H9 (cell line): ENCODE results near the gene BHLHA15. TPM values are rescaled to one million over a fixed set of nuclear protein-coding genes. Genes with fewer than 3 reads are reported as not detected.

Experiments used
- DNase-seq: peaks from one replicate; pipeline ENCODE4 v3.0.0-alpha.2; 2017
- H2AFZ ChIP-seq: one replicate; pipeline ENCODE4 v1.6.1; 2013; ENCODE audit warnings: mild to moderate bottlenecking, low read length, control low read depth, moderate library complexity
- H2AK5ac ChIP-seq: 2 replicates; pipeline ENCODE4 v1.6.1; 2013; ENCODE audit warnings: low read length, control low read depth, mixed read lengths; ENCODE audit not compliant: insufficient read length
- H2BK120ac ChIP-seq: one replicate; pipeline ENCODE4 v1.6.1; 2013; ENCODE audit warnings: low read depth, mild to moderate bottlenecking, low read length, control low read depth, inconsistent platforms; ENCODE audit not compliant: poor library complexity, severe bottlenecking
- H2BK12ac ChIP-seq: 2 replicates; pipeline ENCODE4 v1.6.1; 2013; ENCODE audit warnings: low read length, control low read depth, mixed read lengths, low read depth; ENCODE audit not compliant: insufficient read length
- H2BK15ac ChIP-seq: 2 replicates; pipeline ENCODE4 v1.6.1; 2013; ENCODE audit warnings: low read depth, low read length, control low read depth
- H2BK20ac ChIP-seq: one replicate; pipeline ENCODE4 v1.6.1; 2013; ENCODE audit warnings: low read depth, mild to moderate bottlenecking, low read length, control low read depth, inconsistent platforms; ENCODE audit not compliant: poor library complexity, severe bottlenecking
- H2BK5ac ChIP-seq: 2 replicates; pipeline ENCODE4 v1.6.1; 2013; ENCODE audit warnings: low read length, control low read depth, mixed read lengths; ENCODE audit not compliant: insufficient read length
- H3K14ac ChIP-seq: 2 replicates; pipeline ENCODE4 v1.6.1; 2013; ENCODE audit warnings: low read length, control low read depth; ENCODE audit not compliant: insufficient read depth
- H3K18ac ChIP-seq: 2 replicates; pipeline ENCODE4 v1.6.1; 2013; ENCODE audit warnings: low read depth, mild to moderate bottlenecking, mixed read lengths, low read length, control low read depth; ENCODE audit not compliant: insufficient read length
- H3K23ac ChIP-seq: 2 replicates; pipeline ENCODE4 v1.6.1; 2013; ENCODE audit warnings: low read length, control low read depth, mixed read lengths, low read depth; ENCODE audit not compliant: insufficient read length
- H3K23me2 ChIP-seq: 2 replicates; pipeline ENCODE4 v1.6.1; 2013; ENCODE audit warnings: low read depth, mild to moderate bottlenecking, mixed read lengths, low read length, control low read depth; ENCODE audit not compliant: insufficient read length, poor library complexity, severe bottlenecking
- H3K27ac ChIP-seq: 2 replicates; pipeline ENCODE4 v1.5.1; 2013; ENCODE audit warnings: low read length, control low read depth, mixed read lengths, low read depth; ENCODE audit not compliant: insufficient read length
- H3K27me3 ChIP-seq: 2 replicates; pipeline ENCODE4 v1.6.1; 2013; ENCODE audit warnings: low read length, control low read depth, inconsistent platforms; ENCODE audit not compliant: insufficient read depth
- H3K4ac ChIP-seq: 2 replicates; pipeline ENCODE4 v1.6.1; 2013; ENCODE audit warnings: low read depth, mild to moderate bottlenecking, control low read depth, inconsistent platforms, low read length, moderate library complexity
- H3K4me1 ChIP-seq: 2 replicates; pipeline ENCODE4 v1.6.1; 2013; ENCODE audit warnings: low read length, control low read depth, inconsistent platforms; ENCODE audit not compliant: insufficient read depth
- H3K4me2 ChIP-seq: 2 replicates; pipeline ENCODE4 v1.6.1; 2013; ENCODE audit warnings: low read length, control low read depth, mixed read lengths; ENCODE audit not compliant: insufficient read length, insufficient read depth
- H3K56ac ChIP-seq: 2 replicates; pipeline ENCODE4 v1.6.1; 2013; ENCODE audit warnings: low read depth, mild to moderate bottlenecking, mixed read lengths, low read length, control low read depth; ENCODE audit not compliant: insufficient read length
- H3K79me1 ChIP-seq: 2 replicates; pipeline ENCODE4 v1.6.1; 2013; ENCODE audit warnings: low read depth, mild to moderate bottlenecking, moderate library complexity, low read length, control low read depth, inconsistent platforms; ENCODE audit not compliant: insufficient read depth, poor library complexity, severe bottlenecking
- H3K79me2 ChIP-seq: 2 replicates; pipeline ENCODE4 v1.6.1; 2013; ENCODE audit warnings: low read length, control low read depth, inconsistent platforms; ENCODE audit not compliant: insufficient read depth
- H3K9ac ChIP-seq: 2 replicates; pipeline ENCODE4 v1.6.1; 2013; ENCODE audit warnings: low read length, control low read depth, mixed read lengths; ENCODE audit not compliant: insufficient read length; ENCODE audit errors: extremely low read depth
- H3K9me3 ChIP-seq: one replicate; pipeline ENCODE4 v1.6.1; 2013; ENCODE audit warnings: low read depth, low read length, inconsistent platforms; ENCODE audit not compliant: control insufficient read depth
- H3T11ph ChIP-seq: one replicate; pipeline ENCODE4 v1.6.1; 2013; ENCODE audit warnings: mild to moderate bottlenecking, low read length, control low read depth, inconsistent platforms
- H4K20me1 ChIP-seq: one replicate; pipeline ENCODE4 v1.6.1; 2013; ENCODE audit not compliant: control insufficient read depth, insufficient read length, insufficient read depth
- H4K5ac ChIP-seq: 2 replicates; pipeline ENCODE4 v1.6.1; 2013; ENCODE audit warnings: low read depth, mild to moderate bottlenecking, mixed read lengths, low read length, control low read depth; ENCODE audit not compliant: insufficient read length
- H4K8ac ChIP-seq: replicated peaks from 2 replicates; pipeline ENCODE4 v1.6.1; 2013; ENCODE audit warnings: low read length, control low read depth, mixed read lengths, low read depth; ENCODE audit not compliant: insufficient read length
- H4K91ac ChIP-seq: 2 replicates; pipeline ENCODE4 v1.6.1; 2013; ENCODE audit warnings: low read depth, mild to moderate bottlenecking, moderate library complexity, mixed read lengths, low read length, control low read depth; ENCODE audit not compliant: insufficient read length
- H3K27ac Mint-ChIP-seq, 3 experiments: 2 replicates in 2 of 3; 3 replicates in 1 of 3; pipeline ENCODE4 v1.8.0; 2020 to 2021; ENCODE audit warnings: mixed read lengths in 3 of 3, mild to moderate bottlenecking in 1 of 3, moderate library complexity in 1 of 3
- H3K27me3 Mint-ChIP-seq: 2 replicates; pipeline ENCODE4 v1.8.0; 2021; ENCODE audit warnings: low read depth, mild to moderate bottlenecking, moderate library complexity, mixed read lengths
- H3K36me3 Mint-ChIP-seq, 3 experiments: 2 replicates in 2 of 3; 3 replicates in 1 of 3; pipeline ENCODE4 v1.8.0; 2020 to 2021; ENCODE audit warnings: low read depth in 3 of 3, mixed read lengths in 3 of 3; ENCODE audit not compliant: insufficient read depth in 1 of 3
- H3K4me1 Mint-ChIP-seq, 2 experiments: 2 replicates each; pipeline ENCODE4 v1.8.0; 2020; ENCODE audit warnings: mixed read lengths in 2 of 2
- H3K4me3 Mint-ChIP-seq, 2 experiments: 2 replicates in 1 of 2; 3 replicates in 1 of 2; pipeline ENCODE4 v1.8.0; 2020 to 2021; ENCODE audit warnings: mild to moderate bottlenecking in 2 of 2, mixed read lengths in 2 of 2, moderate library complexity in 1 of 2
- H3K9me3 Mint-ChIP-seq, 2 experiments: 2 replicates in 1 of 2; 3 replicates in 1 of 2; pipeline ENCODE4 v1.8.0; 2020; ENCODE audit warnings: mild to moderate bottlenecking in 2 of 2, mixed read lengths in 2 of 2, moderate library complexity in 1 of 2
- WGBS: extraction: QIAGEN DNeasy Blood & Tissue Kit; methylation state at CpG from one replicate; pipeline ENCODE4 v1.1.7; 2013; ENCODE audit warnings: missing lambda C conversion rate, low lambda C conversion rate, mixed read lengths; ENCODE audit not compliant: insufficient read length; ENCODE audit errors: extremely low coverage; 5-methylcytosine and 5-hydroxymethylcytosine counted together
- total RNA-seq: library from RNA; stranded (reverse); gene quantifications from 2 replicates; pipeline ENCODE4 v1.2.1, GENCODE V29; 2021
- TF ChIP-seq, protein P1 (sequence below): fragments of 200-600 bp; sonication (generic); conservative IDR thresholded peaks from 3 replicates; pipeline ENCODE4 v1.8.0; 2021; ENCODE audit warnings: antibody characterized with exemption, mild to moderate bottlenecking

BHLHA15 gene
- total RNA-seq, 1 experiment from 2014 or later: 1.4 TPM

GRCh38 chr7:98257701-98258100 lies 46.5 kb downstream of the BHLHA15 start:
- Histone ChIP-seq H3K56ac (no peak overlapping the region), H3K4me2 (no peak overlapping the region), H3T11ph (no peak overlapping the region), H3K27me3 (no peaks in the 10 kb centered on the region), H4K5ac (no peak overlapping the region), H3K4ac (no peak overlapping the region), H3K23ac (no peak overlapping the region), H3K9ac (no peak overlapping the region), H3K23me2 (no peaks in the 10 kb centered on the region), H3K79me1 (no peaks in the 10 kb centered on the region), H3K9me3 (no peaks in the 10 kb centered on the region), H4K91ac (no peak overlapping the region), H3K4me1 (no peaks in the 10 kb centered on the region), H3K79me2 (no peaks in the 10 kb centered on the region), H2AK5ac (no peak overlapping the region), H2BK12ac (no peak overlapping the region), H4K20me1 (no peaks in the 10 kb centered on the region), H2BK120ac (no peak overlapping the region), H3K27ac (no peak overlapping the region), H2BK20ac (no peak overlapping the region), H2BK5ac (no peak overlapping the region), H4K8ac (no peak overlapping the region), H2BK15ac (no peak overlapping the region), H3K14ac (no peak overlapping the region), H2AFZ (no peak overlapping the region), H3K18ac (no peak overlapping the region)
- no CpG with 5 or more reads among the region's 6 CpGs for WGBS
- Mint-ChIP-seq H3K4me3 (no peak overlapping the region), H3K36me3 (peaks cover 5 to 22% (median 14%) of the 10 kb centered on the region in 3 experiments; a peak in 5 of 7 replicates), H3K27ac (no peak overlapping the region), H3K4me1 (peaks cover 5% of the 10 kb centered on the region in 2 experiments), H3K9me3 (no peaks in the 10 kb centered on the region), H3K27me3 (no peaks in the 10 kb centered on the region)
- DNase-seq: no peak
- TF ChIP-seq, protein P1, sequence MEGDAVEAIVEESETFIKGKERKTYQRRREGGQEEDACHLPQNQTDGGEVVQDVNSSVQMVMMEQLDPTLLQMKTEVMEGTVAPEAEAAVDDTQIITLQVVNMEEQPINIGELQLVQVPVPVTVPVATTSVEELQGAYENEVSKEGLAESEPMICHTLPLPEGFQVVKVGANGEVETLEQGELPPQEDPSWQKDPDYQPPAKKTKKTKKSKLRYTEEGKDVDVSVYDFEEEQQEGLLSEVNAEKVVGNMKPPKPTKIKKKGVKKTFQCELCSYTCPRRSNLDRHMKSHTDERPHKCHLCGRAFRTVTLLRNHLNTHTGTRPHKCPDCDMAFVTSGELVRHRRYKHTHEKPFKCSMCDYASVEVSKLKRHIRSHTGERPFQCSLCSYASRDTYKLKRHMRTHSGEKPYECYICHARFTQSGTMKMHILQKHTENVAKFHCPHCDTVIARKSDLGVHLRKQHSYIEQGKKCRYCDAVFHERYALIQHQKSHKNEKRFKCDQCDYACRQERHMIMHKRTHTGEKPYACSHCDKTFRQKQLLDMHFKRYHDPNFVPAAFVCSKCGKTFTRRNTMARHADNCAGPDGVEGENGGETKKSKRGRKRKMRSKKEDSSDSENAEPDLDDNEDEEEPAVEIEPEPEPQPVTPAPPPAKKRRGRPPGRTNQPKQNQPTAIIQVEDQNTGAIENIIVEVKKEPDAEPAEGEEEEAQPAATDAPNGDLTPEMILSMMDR: no peak

Other genes starting within 250 kb of the BHLHA15 start
- gene OCM2, start 221.2 kb upstream of the BHLHA15 start, total RNA-seq: not detected in 2 replicates
- gene LMTK2, start 104.6 kb upstream of the BHLHA15 start, total RNA-seq: 22.3 and 24.9 TPM in 2 replicates
- 13.9 and 15.6 TPM in 2 replicates for gene TECPR1, start 40.8 kb downstream of the BHLHA15 start, total RNA-seq
- gene BRI3, start 70.2 kb downstream of the BHLHA15 start, total RNA-seq: 99.7 and 102 TPM in 2 replicates
- gene BAIAP2L1, start 189.7 kb downstream of the BHLHA15 start, total RNA-seq: 25.9 and 29.9 TPM in 2 replicates